Left forelimb (tissue), 1 donor: ENCODE measurements around the gene SYT12.
A peak's percentile ranks its signal among the peaks of the same experiment; 100 is the strongest.
"Not testable (repeated sequence)": the region's sequence is repeated elsewhere in the genome, so short reads cannot be mapped to it uniquely, and the experiment has no call there.

Source experiments
- DNase-seq: peaks from one replicate; pipeline ENCODE4 v3.0.0-alpha.2; 2018; ENCODE audit warnings: low spot score

The SYT12 gene

DNA sequence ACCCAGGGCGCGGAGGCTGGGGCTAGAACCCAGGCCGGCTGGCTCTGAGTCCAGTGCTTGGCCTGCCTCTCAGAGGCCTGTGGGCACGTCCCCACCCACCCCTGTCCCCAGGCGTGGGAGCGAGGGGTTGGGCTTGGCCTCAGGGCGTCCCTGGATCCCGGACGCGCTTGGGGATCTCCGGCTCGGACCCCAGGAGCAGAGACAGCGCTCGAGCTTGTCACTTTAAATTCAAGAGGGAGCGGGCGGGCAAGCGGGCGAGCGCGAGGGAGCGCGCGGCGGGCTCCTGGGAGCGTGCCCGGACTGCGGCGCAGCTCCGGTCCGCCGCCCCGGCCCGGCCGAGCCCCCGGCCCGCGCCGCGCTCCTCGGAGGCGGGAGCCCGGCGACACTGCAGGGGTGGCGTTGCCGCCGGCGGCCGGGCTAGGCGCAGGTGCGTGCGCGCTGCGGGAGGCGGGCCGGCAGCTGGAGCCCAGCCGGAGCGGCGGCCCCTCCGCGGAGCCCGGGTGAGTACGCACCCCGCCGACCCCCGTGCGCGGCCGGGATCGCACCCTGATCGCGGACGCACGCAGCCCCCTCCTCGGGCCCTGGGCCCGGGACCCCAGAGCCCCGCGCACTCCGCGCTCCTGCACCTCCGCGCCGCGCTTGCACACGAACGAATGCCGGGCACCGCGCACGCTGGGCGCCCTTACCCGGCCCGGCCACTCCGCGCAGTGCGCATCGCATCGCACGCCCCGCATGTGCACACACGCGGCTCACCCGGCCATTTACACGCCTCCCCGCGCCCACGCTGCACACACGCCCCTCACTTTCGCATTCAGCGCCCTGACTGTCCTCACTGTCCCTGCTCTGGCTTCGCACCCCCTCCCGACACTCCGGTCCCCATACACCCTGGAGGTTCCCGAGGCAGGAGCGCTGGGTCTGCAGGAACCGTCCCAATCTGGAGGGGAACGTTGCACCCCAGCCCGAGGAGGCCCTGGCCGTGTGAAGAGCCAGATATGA lies at the start of gene SYT12:
Gene SYT12 (plus strand): TSS at position 174 of the 996 bp plus-strand sequence. CDS start 7,011 bp downstream, outside the sequence.
- no peak for DNase-seq

DNA sequence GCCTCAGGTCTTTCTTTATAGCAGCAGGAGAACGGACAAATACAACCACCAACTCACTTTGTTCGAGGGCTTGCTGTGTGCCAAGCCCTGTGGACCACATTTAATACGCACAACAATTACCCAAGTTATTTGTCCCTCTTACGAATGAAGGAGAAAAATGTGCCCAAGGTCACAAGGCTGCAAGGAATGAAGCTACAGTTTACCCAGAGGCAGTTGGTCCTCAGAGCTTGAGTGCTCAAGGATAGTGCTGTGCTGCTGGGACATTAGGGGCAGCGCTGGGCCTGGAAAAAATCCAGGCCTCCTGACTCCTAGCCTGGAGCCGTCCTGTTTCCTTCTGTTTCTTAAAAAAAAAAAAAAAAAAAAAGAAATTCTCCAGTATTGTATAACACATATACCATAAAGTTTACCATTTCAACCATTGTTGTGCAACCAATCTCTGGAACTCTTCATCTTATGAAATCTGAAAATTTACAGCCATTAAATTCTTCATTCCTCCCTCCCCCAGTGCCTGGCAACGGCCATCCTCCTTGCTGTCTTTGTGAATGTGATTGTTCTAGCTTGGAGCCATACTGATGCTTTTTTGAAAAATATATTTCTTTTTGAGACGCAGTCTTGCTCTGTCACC lies 48.9 kb upstream of the SYT12 start:
- no peak for DNase-seq

DNA sequence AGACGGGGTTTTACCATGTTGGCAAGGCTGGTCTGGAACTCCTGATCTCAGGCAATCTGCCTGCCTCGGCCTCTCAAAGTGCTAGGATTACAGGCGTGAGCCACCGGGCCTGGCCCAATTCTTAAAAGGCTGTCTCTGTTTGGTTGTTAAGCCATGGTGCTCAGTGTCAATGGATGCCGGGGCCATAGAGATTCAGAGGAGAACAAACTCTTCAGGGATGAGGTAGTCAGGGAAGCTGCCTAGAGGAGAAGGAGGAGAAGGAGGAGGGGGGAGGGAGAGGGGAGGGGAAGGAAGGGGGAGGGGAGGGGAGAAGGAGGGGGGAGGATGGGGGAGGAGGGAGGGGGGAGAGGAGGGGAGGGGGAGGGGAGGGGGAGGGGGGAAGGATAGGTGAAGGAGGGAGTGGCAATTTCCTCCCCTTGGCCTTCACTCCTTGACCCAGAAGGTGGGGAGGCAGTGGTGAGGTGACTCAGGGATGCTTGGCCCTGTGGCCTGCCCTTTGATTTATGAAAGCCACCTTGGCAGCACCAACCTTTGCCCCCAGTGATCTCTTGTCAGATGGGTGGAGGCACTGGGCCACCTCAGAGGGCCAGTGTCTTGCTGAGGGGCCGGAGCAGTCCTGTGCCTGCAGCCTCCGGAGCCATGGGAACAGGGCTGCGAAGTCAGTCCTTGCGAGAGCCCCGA lies 48.1 kb upstream of the SYT12 start, which contains the start of gene C11orf86:
Gene C11orf86 (plus strand): TSS at position 581 of the 681 bp plus-strand sequence. CDS start 59 bp downstream, at position 640.
- no peak for DNase-seq

DNA sequence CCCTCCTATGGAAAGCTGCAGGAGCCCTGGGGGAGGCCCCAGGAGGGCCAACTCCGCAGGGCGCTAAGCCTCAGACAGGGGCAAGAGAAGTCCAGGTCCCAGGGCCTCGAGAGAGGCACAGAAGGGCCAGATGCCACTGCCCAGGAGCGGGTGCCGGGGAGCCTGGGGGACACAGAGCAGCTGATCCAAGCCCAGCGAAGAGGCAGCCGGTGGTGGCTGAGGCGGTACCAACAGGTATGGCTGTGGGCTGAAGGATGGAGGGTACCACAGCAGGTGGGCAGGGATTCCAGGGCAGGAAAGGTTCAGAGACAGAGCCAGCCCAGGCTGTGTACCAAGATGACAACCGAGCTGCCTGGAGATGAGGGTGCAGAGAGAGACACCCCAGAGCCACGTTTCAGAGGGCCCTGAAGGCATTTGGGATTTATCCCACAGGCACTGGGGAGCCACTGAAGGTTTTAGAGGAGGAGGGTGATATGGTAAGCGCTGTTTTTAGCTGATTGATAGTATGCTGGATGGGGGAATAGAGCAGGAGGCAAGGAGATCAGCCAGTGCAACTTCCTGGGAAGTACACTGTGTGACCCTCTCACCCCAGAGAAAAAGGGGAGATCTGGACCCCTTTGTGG lies 47.4 kb upstream of the SYT12 start:
- no peak for DNase-seq

DNA sequence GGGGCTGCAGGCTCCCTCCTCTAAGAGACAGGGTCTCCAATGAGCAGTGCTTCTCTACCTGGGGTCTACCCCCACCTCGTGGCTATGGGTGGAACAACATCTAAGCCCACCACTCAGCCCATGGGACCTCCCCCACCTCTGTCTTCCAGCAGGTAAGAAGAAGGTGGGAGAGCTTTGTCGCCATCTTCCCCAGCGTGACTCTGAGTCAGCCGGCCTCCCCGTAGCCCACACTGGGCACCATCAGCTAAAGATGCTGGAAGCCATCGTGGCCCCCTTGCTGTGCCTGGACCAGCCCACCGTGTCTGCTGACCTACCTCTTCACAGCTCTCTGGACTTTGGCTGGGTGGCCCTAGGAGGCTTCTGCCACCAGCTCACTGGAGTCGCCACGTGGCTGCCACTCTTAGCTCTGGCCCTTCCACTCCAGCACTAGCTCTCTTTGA lies 46.9 kb upstream of the SYT12 start:
- DNase-seq: no peak

DNA sequence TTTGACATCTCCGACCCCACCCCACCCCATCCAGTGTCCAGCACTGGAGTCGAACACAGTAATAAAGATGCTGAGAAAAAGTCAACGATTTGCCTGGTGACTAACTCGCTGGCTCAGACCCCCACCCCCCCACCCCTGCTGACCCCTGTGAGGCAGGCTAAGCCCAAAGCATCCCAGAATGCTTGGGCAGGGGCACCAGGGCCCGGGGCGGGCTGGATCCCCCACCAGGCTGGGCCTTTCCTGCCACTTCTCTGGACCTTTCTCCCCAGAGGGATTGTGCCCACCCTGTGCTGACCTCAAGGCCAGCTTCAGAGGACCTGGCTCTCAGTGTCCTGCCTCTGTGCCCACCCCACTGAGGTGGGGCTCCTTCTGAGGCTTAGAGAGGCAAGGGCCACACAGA lies 46.0 kb upstream of the SYT12 start:
- no peak for DNase-seq

GRCh38 chr11:66978229-66978628 lies 44.7 kb upstream of the SYT12 start:
- no peak for DNase-seq

DNA sequence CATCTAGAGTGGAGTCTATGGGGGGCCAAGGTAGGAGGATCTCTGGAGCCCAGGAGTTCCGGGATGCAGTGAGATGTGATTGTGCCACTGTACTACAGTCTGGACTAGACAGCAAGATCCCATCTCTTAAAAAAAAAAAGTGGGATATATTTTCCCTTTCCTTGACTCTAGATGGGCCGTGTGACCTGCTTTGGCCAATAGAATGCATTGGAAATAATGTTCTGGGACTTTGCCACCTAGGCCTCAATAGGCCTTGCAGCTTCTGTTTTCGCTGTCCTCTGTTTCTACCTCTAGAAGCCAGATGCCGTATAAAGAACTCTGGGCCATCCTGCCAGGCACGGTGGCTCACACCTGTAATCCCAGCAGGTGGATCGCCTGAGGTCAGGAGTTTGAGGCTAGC lies 44.2 kb upstream of the SYT12 start:
- DNase-seq: no peak

DNA sequence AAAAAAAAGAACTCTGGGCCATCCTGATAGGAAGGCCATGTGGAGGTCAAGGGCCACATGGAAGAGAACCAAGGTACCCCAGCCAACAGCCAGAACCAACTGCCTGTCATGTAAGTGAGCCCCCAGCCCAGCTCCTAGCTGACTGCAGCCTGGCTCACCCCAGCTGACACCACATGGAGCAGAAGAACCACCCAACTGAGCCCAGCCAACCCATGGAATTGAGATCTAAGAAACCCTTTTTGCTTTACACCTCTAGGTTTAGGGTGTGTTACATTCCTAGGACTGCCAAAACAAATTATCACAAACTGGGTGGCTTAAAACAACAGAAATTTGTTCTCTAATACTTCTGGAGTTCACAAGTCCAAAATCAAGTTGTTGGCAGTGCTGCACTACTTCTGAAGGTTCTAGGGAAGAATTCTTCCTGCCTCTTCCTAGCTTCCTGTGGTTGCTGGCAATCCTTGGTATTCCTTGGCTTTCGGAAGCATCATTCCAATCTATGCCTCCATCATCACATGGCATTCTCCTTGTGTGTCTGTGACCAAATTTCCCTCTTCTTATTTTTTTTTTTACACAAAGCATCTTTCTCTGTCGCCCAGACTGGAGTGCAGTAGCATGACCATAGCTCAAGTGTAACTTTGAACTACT lies 43.5 kb upstream of the SYT12 start:
- DNase-seq: no peak

DNA sequence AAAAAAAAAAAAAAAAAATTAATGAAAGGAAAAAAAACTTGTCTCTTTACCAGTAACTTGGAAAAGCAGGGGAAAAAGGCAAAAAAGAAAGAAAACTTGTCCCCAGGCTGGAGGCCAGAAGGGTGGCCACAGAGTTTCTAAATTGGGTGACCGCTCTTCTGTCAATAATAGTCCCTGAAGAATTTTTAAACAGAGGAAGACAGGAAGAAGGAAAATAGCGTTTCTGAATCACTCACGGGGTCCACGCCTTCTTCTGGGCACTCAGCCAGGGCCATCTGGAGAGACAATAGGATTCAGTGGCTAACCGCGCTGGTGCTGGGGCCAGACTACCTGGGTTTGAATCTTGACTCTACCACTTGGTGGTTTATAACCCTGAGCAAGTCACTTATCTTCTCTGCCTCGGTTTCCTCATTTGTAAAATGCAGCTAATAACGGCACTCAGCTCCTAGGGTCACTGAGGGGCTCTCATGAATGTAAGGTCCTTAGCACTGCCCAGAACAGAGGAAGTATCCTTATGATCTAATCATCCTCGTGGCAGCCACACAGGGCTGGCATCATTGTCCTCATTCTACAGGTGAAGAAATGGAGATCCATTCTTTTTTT lies 40.9 kb upstream of the SYT12 start:
- peak; percentile 76 for DNase-seq

GRCh38 chr11:66983275-66983924 lies 39.5 kb upstream of the SYT12 start:
- no peak for DNase-seq

GRCh38 chr11:66985508-66986177 lies 37.3 kb upstream of the SYT12 start:
- no peak for DNase-seq

- DNase-seq: no peak
These were observed 36.8 kb upstream of the SYT12 start for GRCh38 chr11:66986178-66986545.

DNA sequence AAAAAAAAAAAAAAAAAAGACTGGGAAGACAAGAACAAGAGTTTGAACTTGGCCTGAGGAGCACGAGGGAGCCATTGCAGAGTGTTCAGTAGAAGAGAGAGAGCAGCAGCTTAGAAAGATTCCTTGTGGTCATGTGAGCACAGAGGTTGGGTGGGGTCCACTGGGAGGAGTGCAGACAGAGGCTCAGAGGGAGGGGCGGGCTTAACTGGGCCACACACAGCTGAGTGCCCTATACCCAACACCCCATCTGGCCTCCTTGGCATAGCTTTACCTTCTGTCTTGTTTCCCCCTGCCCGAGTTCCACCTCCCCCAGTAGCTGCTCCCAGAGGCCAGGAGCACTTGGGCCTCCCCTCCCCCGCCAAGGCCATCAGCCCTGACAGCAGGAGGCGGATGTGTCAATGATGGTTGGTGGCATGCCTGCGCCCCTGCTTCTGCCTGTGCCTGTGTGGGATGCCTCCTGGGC lies 35.7 kb upstream of the SYT12 start:
- no peak for DNase-seq

GRCh38 chr11:66987924-66988637 lies 34.9 kb upstream of the SYT12 start:
- no peak for DNase-seq

DNA sequence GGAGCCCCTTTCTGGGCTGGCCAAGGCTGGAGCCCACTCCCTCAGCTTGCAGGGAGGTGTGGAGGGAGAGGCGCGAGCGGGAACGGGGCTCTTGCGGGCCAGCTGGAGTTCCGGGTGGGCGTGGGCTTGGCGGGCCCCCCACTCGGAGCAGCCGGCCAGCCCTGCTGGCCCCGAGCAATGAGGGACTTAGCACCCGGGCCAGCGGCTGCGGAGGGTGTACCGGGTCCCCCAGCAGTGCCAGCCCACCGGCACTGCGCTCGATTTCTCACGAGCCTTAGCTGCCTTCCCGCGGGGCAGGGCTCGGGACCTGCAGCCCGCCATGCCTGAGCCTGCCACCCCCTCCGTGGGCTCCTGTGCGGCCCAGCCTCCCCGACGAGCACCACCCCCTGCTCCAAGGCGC lies 34.2 kb upstream of the SYT12 start:
- not testable (repeated sequence) for DNase-seq

- not testable (repeated sequence) for DNase-seq
These were observed 33.6 kb upstream of the SYT12 start for GRCh38 chr11:66989360-66989759.

GRCh38 chr11:66992041-66992440 lies 30.9 kb upstream of the SYT12 start:
- DNase-seq: no peak

DNA sequence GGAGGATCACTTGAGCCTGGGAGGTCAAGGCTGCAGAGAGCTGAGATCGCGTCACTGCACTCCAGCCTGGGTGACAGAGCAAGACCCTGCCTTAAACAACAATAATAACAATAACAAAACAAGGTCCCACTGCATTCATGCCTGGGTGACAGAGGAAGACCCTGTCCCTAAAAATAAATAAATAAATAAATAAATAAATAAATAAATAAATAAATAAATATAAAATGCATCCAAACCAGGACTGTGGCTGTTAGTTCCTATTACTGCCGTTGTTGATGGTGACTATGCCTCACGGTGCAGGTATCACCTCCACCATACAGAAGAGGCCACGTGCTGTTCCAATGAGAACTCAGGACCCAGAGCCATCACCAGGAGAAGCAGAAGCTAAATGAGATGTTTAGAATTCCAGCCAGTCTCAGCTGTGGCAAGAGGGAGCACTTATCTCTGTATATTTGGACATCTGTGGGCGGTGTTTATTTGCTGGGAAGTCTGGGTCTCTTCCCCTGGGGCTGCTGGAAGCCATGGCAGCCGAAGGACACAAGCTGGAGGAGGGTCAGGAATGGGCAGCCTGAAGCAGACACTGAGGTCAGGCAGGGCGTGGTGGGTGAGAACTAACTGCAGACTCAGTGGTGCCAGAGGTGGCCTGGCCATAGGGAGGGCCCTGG lies 26.2 kb upstream of the SYT12 start:
- DNase-seq: no peak
